ENCODE results near the gene CDK19.

DNA sequence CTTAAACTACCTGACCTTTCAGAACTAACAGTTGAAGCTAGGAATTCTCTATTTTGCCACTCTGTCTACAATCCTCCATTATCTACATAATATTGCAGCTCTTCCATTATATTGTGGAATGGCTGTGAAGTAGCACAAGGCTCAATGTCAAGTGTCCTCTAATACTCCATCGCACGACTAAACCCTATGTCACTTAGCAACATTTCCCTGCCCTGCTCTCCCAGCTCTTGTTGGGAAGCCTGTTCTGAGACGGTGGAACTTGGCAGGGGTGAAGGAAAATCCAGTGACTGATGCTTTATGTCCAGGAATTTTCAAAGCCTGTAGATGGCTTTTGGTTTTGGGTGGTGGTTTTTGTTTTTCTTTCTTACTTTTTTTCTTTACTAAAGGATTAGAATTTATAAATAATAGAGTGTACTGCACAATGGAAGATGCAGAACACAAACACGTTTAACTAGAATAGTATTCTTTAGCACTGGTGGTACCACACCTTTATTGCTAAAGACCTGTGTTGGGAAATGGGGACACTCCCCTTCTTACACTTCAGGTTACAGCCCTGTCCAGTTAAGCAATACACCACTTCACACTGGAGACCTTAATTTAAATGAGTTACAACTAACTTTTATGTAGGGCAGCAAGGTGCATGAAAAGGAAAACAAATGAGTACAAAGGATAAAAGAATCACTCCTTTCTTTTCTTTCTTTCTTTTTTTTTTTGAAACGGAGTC, 38.6 kb upstream of the CDK19 start:
- TF ChIP-seq, protein P1, sequence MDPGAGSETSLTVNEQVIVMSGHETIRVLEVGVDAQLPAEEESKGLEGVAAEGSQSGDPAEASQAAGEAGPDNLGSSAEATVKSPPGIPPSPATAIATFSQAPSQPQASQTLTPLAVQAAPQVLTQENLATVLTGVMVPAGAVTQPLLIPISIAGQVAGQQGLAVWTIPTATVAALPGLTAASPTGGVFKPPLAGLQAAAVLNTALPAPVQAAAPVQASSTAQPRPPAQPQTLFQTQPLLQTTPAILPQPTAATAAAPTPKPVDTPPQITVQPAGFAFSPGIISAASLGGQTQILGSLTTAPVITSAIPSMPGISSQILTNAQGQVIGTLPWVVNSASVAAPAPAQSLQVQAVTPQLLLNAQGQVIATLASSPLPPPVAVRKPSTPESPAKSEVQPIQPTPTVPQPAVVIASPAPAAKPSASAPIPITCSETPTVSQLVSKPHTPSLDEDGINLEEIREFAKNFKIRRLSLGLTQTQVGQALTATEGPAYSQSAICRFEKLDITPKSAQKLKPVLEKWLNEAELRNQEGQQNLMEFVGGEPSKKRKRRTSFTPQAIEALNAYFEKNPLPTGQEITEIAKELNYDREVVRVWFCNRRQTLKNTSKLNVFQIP (CRISPR knock-in tag; IDR thresholded peaks at IDR 0.05; ENCODE audit: borderline replicate concordance, low read depth), result no peak
- TF ChIP-seq, protein P2, sequence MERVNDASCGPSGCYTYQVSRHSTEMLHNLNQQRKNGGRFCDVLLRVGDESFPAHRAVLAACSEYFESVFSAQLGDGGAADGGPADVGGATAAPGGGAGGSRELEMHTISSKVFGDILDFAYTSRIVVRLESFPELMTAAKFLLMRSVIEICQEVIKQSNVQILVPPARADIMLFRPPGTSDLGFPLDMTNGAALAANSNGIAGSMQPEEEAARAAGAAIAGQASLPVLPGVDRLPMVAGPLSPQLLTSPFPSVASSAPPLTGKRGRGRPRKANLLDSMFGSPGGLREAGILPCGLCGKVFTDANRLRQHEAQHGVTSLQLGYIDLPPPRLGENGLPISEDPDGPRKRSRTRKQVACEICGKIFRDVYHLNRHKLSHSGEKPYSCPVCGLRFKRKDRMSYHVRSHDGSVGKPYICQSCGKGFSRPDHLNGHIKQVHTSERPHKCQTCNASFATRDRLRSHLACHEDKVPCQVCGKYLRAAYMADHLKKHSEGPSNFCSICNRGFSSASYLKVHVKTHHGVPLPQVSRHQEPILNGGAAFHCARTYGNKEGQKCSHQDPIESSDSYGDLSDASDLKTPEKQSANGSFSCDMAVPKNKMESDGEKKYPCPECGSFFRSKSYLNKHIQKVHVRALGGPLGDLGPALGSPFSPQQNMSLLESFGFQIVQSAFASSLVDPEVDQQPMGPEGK (CRISPR knock-in tag; IDR thresholded peaks at IDR 0.05; ENCODE audit: borderline replicate concordance), result no peak
- TF ChIP-seq ZC3H10 (CRISPR knock-in tag; IDR thresholded peaks at IDR 0.05), result no peak
- no peak for TF ChIP-seq SNAI2 (CRISPR knock-in tag; IDR thresholded peaks at IDR 0.05)
- no peak for TF ChIP-seq ZNF565 (CRISPR knock-in tag; conservative IDR thresholded peaks at IDR 0.05; ENCODE audit: low read depth)
- TF ChIP-seq, protein P3, sequence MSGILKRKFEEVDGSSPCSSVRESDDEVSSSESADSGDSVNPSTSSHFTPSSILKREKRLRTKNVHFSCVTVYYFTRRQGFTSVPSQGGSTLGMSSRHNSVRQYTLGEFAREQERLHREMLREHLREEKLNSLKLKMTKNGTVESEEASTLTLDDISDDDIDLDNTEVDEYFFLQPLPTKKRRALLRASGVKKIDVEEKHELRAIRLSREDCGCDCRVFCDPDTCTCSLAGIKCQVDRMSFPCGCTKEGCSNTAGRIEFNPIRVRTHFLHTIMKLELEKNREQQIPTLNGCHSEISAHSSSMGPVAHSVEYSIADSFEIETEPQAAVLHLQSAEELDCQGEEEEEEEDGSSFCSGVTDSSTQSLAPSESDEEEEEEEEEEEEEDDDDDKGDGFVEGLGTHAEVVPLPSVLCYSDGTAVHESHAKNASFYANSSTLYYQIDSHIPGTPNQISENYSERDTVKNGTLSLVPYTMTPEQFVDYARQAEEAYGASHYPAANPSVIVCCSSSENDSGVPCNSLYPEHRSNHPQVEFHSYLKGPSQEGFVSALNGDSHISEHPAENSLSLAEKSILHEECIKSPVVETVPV (CRISPR knock-in tag; IDR thresholded peaks at IDR 0.05), result no peak
- TF ChIP-seq ARNTL (CRISPR knock-in tag; IDR thresholded peaks at IDR 0.05; ENCODE audit: borderline replicate concordance, low read depth), result no peak
- no peak for TF ChIP-seq RARB (CRISPR knock-in tag; IDR thresholded peaks at IDR 0.05)
- TF ChIP-seq ISL1 (CRISPR knock-in tag; IDR thresholded peaks at IDR 0.05), result no peak
- no peak for TF ChIP-seq BACH2 (CRISPR knock-in tag; IDR thresholded peaks at IDR 0.05; ENCODE audit: borderline replicate concordance)
- TF ChIP-seq, protein P4, sequence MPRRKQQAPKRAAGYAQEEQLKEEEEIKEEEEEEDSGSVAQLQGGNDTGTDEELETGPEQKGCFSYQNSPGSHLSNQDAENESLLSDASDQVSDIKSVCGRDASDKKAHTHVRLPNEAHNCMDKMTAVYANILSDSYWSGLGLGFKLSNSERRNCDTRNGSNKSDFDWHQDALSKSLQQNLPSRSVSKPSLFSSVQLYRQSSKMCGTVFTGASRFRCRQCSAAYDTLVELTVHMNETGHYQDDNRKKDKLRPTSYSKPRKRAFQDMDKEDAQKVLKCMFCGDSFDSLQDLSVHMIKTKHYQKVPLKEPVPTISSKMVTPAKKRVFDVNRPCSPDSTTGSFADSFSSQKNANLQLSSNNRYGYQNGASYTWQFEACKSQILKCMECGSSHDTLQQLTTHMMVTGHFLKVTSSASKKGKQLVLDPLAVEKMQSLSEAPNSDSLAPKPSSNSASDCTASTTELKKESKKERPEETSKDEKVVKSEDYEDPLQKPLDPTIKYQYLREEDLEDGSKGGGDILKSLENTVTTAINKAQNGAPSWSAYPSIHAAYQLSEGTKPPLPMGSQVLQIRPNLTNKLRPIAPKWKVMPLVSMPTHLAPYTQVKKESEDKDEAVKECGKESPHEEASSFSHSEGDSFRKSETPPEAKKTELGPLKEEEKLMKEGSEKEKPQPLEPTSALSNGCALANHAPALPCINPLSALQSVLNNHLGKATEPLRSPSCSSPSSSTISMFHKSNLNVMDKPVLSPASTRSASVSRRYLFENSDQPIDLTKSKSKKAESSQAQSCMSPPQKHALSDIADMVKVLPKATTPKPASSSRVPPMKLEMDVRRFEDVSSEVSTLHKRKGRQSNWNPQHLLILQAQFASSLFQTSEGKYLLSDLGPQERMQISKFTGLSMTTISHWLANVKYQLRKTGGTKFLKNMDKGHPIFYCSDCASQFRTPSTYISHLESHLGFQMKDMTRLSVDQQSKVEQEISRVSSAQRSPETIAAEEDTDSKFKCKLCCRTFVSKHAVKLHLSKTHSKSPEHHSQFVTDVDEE (CRISPR knock-in tag; IDR thresholded peaks at IDR 0.05), result no peak
- no peak for TF ChIP-seq ZFP3 (CRISPR knock-in tag; IDR thresholded peaks at IDR 0.05)
